Astrocyte of the spinal cord (primary cell): ENCODE results near the gene ELAVL1.

ENCODE experiments used
- DNase-seq: peaks from one replicate; pipeline ENCODE4 v3.0.0; 2011; ENCODE audit warnings: low read depth, low spot score
- H3K4me3 ChIP-seq: 2 replicates; pipeline ENCODE4 v1.5.1; 2011; ENCODE audit warnings: low read depth, mild to moderate bottlenecking, low read length, moderate library complexity
- in situ Hi-C: cut with HindIII; loops from 2 replicates; pipeline ENCODE4 v1.10.0; 2017; ENCODE audit warnings: low sequenced_read_pairs
- TF ChIP-seq, protein P1 (sequence below): IDR thresholded peaks from 2 replicates; pipeline ENCODE4 v1.5.1; 2012; ENCODE audit warnings: low read depth, mild to moderate bottlenecking, low read length, inconsistent platforms

The ELAVL1 gene

DNA sequence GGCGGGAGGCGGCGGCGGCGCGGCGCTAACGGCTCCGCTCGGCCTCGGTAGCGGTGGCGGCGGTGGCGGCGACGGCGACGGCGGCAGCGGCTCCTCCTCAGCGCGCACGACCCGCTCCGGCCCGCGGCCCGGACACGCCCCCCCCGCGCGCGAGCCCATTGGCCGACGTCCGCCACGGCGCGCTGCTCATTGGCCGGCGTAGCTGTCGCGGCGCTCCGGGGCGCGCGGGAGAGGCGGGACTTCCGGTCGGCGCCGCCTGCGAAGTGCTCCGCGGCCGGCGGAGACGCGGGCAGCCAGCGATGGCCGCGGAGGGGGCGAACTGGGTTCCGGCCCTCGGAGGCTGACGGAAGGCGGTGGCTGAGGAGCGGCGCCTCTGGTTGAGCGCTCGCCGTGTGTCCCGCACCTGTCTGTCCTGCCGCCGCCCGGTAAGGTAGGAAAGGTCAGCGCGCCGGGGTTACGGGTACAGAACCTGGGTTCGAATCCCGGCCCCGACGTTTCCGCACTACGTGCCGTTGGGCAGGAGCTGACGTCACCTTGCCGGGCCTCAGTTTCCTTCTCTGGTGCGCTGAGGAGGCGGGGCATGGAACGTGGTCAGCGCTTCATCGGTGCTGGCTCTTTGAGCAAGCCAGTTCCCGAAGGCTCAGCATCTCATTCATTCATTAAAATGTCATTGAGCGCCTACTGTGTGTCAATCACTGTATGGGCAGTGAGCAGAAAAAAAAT, at the start of gene ELAVL1:
ELAVL1 (minus strand) TSS at position 108 of the 723 bp plus-strand sequence. CDS start 13,826 bp downstream, outside the sequence.
- in situ Hi-C loops = no loop called here
- H3K4me3 ChIP-seq = peak within 1 kb of the TSS; percentile 95
- DNase-seq = peak; percentile 86
- TF ChIP-seq, protein P1, sequence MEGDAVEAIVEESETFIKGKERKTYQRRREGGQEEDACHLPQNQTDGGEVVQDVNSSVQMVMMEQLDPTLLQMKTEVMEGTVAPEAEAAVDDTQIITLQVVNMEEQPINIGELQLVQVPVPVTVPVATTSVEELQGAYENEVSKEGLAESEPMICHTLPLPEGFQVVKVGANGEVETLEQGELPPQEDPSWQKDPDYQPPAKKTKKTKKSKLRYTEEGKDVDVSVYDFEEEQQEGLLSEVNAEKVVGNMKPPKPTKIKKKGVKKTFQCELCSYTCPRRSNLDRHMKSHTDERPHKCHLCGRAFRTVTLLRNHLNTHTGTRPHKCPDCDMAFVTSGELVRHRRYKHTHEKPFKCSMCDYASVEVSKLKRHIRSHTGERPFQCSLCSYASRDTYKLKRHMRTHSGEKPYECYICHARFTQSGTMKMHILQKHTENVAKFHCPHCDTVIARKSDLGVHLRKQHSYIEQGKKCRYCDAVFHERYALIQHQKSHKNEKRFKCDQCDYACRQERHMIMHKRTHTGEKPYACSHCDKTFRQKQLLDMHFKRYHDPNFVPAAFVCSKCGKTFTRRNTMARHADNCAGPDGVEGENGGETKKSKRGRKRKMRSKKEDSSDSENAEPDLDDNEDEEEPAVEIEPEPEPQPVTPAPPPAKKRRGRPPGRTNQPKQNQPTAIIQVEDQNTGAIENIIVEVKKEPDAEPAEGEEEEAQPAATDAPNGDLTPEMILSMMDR = no peak

GRCh38 chr19:8054169-8054568, 48.7 kb upstream of the ELAVL1 start:
- in situ Hi-C loops = no loop called here
- no peak for DNase-seq
- H3K4me3 ChIP-seq = no peak overlapping the region
- TF ChIP-seq, protein P1 = no peak

DNA sequence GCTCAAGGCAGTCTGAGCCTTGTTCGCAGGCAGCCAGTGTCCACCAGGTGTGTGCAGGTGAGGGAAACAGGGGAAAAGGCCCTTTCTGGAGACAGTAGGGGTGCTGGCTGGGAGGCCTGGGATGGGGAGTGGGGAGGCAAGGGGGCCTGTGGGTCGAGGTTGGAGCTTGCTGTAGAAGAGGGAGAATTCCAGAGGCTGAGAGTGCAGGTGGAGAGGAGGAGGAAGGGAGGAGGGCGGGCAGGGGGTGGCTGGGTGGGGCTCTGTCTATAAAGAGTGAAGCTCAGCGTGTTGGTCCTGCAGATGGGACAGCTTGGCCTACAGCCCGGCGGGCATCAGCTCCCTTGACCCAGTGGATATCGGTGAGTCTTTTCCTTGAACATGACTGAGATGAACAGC, 47.0 kb upstream of the ELAVL1 start, which contains the start of gene CCL25:
CCL25 (plus strand) TSS at position 297 of the 396 bp plus-strand sequence. CDS start 290 bp downstream, outside the sequence.
- no peak for DNase-seq
- in situ Hi-C loops = no loop called here
- no peak within 1 kb of the TSS for H3K4me3 ChIP-seq
- TF ChIP-seq, protein P1 = no peak

GRCh38 chr19:8050274-8051096, 45.0 kb upstream of the ELAVL1 start:
- in situ Hi-C loops = no loop called here
- no peak overlapping the region for H3K4me3 ChIP-seq
- DNase-seq = peak; percentile 55

DNA sequence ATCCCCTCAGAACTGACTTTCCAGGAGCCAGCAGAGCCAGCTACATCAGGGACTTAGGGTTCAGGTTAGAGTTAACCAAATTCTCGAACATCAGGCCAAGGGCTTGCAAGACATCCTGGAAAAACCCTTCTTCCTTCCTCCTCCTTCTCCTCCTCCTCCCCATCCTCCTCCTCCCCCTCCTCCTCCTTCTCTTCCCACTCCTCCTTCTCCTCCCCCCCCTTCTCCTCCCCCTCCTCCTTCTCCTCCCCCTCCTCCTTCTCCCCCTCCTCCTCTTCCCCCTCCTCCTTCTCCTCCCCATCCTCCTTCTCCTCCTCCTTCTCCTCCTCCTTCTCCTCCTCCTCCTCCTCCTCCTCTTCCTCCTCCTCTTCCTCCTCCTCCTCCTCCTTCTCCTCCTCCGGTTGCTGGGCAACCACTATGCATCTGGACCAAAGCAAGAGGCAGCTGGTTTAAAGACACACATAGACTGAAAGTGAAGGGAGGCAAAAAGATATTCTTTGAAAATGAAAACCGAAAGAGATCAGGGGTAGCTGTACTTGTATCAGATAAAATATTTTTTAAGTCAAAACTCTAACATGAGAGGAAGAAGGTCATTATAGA, 41.2 kb upstream of the ELAVL1 start:
- TF ChIP-seq, protein P1 = no peak

More at GRCh38 chr19:8050274-8051096, 45.0 kb upstream of the ELAVL1 start:
- TF ChIP-seq, protein P1 = no peak

DNA sequence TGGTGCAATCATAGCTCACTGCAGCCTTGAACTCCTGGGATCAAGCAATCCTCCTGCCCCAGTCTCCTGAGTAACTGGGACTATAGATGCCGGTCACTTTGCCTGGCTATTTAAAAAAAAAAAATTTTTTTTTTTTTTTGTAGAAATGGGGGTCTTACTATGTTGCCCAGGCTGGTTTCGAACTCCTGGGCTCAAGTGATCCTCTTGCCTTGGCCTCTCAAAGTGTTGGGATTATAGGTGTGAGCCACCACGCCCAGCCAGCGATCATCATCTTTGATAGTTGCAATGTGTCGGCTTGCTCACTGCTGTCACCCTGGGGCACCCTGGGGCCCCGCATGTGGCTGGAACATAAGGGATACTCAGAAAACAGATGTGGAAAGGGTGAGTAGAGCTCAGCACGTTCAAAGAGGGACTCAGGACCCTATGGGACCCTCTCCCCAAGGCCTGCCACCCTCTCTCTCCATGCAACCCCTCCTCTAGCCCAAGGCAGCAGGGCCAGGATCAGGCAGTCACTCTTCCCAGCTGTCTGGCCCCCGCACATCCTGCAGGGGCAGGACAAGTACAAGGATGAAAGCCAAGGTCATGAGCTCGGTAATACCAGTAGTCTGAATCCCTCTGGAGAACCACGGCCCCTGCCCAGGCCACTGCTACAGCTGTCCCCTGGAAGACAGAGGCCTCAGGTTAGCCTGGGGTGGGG, 40.6 kb upstream of the ELAVL1 start:
- in situ Hi-C loops = no loop called here
- DNase-seq = no peak
- TF ChIP-seq, protein P1 = no peak
- H3K4me3 ChIP-seq = no peak overlapping the region

More for the DNA sequence above, 41.2 kb upstream of the ELAVL1 start:
- H3K4me3 ChIP-seq = no peak overlapping the region
- in situ Hi-C loops = no loop called here
- DNase-seq = no peak
